HG03432 (cell line): Measurements from ENCODE around the gene TBC1D22A.

ENCODE experiments used
- ATAC-seq: cut with Tn5 transposase; IDR thresholded peaks from one replicate; pipeline ENCODE4 v1.9.1; 2021; ENCODE audit warnings: mild to moderate bottlenecking, moderate library complexity; ENCODE audit not compliant: unreplicated experiment

TBC1D22A gene

DNA sequence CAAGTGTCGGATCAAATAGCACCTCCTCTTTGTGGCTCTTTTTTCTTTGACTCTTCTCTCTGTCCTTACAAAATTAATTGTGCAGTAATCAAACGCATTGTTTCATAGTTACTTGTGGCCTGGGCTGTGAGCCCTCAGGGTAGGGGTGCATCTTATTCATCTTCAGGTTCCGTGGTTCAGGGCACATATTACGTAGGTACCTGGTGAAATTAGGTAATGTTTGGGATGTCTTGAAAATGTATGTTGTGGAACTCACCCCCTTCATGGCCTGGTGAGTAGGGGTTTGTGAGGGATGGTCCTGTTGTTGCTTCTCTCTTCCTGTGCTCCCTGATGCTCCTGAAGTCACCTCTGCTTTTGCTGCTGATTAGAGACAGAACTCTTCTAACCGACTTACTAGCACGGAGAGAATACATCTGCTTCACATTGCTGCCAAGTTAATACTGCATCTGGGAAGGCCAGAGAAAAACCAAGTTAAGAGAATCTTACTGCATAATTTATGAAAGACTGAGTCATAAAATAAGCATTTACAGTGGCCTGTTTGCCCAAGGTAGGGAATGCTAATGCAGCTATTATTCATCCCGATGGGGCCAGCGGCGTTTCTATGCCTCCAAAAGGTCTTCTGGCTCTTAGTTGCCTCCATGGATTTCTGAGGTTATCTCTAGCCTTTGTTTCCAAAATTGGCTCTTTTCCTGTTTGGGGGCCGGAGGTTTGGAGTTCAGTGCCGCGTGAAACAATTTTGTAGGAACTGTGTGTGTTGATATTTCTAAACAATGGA lies 66.9 kb downstream of the TBC1D22A start:
- no peak for ATAC-seq

DNA sequence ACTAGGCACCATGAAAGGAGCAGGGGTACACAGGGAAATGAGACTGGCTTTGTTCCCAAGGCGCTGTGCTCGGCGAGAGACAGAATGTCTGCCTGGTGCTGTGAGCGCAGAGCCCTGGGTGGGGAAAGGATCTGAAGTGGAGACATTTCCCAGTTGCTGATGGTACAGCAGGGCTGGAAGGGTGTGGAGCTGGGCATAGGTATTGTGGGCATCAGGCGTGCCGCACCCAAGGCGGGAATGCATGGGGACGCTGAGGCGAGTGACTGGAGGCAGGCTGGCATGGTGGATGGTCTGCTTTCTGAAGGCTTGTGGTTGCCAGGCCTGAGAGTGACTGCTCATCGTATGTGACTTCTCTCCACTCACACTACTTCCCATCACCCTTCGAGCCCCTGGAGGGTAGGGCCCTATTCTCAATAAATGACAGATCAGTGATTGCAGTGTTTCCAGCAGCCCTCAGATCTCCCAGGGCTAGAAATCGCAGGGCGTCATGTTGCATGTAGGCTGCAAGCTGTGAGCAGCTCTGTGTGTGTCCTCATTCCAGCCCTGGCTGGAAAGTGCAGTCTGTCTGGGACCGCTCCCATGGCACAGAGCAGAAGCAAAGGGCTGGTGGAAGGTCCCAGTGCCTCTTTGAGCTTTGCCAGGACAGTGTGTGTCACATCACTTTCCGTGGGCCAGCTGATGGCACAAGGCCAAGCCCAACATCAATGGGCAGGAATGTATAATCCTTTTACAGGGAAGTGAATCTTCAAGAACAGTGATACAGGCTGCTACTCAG lies 67.7 kb downstream of the TBC1D22A start:
- ATAC-seq = no peak

DNA sequence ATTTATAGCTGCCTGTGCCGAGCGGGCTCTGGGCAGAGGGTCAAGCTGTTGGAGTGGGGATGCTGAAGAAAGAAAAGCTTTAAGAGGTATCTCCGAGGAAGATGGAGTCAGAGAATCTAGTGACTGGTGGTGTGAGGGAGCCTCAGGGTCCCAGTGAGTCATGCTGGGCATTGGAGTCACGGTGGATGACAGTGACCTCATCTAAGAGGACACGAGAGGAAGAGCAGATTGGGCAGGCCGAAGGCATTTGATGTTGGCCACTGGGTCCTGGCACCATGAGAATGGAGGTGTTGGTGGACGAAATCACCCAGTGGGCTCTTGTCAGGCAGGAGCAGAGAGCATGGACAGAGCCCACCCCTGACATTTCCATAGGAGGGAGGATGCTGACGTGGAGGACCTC lies 68.4 kb downstream of the TBC1D22A start:
- no peak for ATAC-seq

DNA sequence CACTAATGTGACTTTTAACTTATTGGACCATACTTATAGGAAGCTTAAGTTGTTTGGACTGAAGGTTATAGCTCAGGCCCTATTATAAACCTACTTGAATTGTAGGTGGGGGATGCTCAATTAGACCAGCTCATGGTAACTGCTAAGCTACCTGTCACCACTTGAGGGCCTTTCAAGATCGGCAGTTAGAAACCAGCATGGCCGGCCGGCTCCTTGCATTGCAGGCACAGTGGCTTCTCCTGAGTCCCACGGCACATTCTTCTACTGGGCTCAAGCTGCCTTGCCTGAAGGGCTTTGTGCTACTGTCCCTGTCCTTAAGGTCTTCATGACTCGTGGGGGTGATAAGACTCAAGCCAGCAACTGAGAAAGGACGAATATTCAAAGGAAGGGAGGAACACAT lies 70.8 kb downstream of the TBC1D22A start:
- no peak for ATAC-seq

DNA sequence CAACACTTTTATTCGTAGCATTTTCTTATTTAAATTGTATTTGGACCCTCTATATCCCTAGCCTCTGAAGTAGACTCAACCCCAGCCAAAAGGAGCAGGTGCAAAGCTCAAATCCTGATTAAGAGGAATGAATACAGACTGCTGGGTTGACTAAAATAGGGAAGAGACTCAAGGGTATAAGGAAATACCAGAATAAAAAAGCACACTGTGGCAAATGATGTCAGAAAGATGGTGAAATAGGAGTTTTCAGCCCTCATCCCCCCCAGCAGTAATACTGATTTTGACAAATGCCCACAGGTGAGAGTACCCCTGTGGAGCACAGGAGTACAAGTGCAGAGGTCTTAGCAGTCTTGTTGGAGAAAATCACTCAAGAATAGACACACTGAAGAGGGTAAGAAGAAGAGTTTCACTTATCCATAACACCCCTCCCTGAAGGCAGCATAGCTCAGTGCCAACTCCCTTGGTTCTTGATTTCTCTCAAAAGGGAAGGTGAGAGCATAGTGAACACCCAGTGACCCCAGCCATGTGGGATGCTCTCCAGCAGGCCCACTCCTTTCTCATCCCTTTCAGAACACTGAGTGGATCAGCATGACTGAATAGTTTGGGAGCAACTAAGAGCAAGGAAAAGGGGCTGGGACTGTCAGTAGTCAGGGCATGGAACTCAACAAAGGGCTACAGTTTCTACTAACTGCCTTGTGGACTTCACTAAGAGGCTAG lies 71.7 kb downstream of the TBC1D22A start:
- no peak for ATAC-seq

DNA sequence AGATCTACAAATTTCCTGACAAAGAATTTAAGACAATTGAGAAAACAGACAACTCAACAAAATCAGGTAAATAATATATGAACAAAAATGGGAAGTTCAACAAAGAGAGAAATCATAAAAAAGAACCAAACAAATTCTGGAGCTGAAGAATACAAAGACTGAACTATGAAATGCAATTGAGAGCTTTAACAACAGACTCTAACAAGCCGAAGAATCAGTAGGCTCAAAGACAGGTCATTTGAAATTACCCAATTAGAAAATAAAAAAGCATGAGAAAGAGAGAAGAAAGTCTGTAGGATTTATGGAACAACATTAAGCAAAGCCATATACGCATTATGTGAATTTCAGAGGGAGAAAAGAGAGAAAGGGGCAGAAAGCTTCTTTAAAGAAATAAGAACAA lies 72.8 kb downstream of the TBC1D22A start:
- ATAC-seq = no peak

DNA sequence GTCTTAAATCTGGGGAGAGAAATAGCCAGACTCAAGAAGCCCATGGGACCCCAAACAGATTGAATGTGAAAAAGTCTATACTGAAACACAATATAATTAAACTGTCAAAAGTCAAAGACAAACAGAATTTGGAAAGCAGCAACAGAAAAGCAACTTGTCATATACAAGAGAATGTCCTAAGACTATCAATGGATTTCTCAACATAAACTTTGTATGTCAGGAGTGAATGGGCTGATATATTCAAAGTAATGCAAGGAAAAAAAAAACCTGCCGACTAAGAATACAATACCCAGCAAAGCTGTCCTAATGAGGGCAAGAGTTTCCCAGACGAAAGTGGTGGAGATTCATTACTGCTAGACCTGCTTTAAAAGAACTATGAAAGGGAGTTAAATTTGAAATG lies 73.2 kb downstream of the TBC1D22A start:
- no peak for ATAC-seq

DNA sequence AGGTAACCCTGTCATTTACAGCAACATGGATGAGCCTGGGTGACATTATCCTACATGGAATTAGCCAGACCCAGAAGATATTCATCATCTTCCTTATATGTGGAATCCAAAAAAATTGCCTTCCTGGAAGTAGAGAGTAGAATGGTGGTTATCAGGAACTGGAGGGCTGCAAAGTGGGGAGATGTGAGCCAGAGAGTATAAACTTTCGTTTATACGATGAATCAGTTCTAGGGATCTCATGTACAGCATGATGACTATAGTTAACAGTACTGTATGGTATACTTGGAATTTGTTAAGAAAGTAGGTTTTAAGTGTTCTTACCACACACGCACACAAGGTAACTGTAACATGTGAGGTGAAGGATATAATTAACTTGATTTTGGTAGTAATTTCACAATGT lies 79.1 kb downstream of the TBC1D22A start:
- no peak for ATAC-seq

DNA sequence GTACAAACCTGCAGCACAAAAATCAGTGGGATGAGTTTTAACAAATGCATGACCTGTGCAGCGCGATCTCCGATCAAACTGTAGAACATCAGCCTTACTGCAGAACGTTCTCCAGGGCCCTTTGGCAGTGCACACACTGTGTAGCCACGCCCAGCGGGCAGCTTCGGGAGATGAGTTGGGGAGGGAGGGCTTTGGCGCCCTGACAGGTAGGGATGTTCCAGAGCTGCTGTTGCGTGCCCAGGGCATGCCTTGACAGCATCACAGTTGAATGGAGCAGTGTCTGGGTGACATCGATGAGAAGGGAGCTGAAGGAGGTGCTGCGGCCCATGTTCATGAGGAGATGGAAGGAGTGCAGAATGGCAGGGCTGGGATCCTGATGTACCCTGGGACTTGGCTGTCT lies 80.2 kb downstream of the TBC1D22A start:
- no peak for ATAC-seq

DNA sequence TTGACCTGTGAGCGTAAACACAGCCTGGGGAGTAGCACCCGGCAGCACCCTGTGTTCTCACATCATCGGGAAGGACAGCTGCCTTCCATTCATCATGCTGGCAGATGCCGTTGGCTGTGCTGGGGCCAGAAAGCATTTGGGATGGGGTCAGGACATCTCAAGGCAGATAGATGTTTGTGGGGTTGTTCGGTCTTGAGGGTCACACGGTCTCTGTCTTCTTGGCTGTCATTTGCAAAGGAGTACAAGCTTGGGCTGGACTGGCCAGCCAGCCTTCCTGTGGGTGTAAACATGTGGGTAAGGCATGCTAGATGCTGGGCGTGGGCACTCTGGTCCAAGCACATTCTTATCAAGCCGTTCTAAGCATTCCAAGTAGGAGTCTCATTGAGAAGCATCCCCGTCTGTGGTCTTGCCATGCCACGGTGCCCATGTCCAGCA lies 81.4 kb downstream of the TBC1D22A start:
- no peak for ATAC-seq

DNA sequence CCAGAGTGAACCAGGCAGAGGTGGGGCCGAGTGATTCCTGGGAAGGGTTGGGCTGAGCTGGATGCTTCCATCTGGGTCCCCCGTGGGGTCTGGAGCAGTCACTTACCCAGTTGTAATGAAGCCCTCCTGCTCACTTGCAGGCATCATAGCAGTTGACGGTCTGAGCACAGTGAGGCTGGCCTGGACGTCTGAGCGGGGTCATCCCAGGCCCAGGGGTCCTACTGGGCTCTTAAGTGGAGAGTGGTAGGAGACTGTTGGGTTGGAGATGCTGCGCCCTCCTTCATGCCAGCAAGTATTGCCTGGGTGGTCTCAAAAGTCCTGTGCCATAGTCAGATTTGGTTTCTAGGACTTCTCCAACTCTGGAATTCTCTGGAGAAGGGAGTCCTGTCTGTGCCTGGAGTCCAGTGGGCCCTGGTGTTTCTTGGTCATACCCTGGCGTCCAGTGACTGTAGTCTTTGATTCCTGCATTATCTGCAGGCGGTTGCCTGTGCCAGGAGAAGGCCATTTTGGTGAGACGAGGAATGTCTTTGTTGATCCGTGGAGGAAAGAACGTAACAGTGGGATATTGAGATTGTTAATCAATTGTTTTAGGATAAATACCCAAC lies 82.3 kb downstream of the TBC1D22A start:
- ATAC-seq = no peak

DNA sequence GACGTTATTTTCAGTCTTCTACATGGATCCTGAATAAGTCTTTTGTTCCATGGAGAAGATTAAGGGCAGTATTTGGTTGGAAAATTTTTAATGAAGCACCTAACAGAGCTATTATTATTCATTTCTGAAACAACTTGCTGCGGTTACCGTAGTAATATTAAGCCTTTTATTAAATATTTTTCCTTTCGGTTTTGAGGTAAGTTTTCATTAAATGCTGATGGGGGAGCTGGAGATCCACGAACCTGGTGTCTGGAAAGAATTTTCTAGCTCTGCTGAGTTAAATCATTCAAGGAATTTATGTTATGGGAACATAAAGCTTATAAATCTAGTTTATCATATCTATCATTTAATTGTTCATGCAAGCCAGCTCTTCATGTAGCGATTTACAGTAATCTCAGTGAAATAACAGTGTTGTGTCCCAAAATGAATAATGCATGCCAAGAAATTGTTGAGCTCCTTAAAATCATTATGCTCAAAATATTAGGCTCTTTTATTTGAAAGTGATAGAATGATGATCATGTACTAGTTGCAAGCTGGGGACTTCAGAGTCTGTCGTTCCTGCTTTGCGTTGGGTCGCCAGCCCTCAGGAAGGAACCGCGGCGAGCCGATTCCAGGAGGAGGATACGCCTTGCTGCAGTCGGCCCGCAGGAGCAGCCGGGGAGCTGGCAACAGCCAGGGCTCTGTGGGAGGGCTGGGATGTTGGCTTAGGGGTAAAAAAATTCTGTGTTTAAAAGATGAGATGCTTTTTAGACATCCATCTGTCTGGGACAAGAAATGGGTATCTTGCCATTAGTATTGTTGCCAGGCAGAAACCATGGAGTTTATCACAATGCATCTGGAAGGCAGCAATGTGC lies 83.1 kb downstream of the TBC1D22A start:
- no peak for ATAC-seq

DNA sequence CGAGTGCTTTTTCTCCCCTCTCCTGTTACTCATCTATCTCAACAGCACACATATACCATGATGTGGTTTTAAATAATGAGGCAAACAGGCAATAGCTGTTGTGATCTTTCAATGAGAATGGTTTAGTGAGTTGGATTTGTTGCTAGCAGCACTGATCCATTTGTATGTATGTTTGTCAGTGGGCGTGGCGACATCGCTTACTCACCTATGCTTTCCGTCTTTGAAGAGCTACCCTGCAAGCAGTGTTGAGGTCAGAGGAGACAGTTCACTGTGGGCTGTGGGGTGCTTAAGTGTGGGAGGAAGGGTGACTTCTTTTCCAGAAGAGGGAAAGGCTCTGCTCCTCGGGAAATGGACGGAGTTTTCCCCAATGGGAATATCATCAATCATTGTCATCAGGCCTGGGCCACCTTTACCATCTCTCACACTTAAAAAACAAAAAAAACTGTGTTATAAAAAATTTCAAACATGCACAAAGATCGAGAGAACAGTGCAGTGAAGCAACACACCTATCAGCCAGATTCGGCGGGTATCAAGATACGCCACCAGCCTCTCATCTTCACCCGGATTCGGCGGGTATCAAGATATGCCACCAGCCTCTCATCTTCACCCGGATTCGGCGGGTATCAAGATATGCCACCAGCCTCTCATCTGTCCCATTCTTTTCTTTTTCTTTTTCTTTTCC lies 83.8 kb downstream of the TBC1D22A start:
- no peak for ATAC-seq

DNA sequence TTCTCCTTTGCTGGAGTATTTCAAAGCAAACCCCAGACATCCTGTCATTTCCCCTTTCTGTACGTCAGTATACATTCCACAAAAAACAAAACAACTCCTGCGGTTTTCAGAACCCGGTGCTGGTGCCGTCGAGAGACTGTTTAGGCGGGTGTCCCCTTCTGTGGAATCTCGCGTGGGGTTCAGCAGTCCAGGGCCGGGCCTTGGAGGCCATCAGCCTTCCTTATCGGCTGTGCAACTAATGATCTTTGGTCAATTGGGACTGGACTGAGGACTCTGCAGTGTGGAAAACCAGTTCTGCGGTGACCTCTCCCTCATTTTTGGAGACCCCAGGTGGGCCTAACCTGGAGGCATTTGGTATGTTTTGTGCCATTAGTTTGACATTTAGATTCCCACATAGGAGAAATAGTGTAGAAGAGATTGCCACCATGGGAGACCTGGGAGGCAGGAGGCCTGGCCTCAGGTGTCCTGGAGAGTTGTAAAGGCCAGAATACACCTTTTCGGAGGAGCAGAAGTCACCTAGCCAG lies 84.4 kb downstream of the TBC1D22A start:
- ATAC-seq = no peak

DNA sequence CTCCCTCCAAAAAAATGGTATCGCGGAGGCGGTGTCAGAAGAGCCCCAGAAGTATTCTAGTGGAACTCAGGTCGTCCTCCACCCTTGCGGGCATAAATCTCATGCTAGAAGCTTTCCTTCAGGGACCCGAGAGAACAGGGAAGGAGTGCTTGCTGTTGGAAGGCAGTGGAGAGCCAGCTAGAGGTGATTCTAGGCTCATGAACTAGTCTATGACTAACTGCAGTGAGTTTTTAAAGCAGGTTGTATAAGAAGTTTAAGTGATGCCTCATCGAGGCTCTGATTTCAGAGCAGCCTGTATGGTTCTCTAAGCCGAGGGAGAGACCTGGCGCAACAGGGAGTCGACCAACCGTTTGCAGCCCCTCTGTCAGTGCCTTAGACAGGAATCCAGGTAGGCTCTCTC lies 85.7 kb downstream of the TBC1D22A start:
- no peak for ATAC-seq

DNA sequence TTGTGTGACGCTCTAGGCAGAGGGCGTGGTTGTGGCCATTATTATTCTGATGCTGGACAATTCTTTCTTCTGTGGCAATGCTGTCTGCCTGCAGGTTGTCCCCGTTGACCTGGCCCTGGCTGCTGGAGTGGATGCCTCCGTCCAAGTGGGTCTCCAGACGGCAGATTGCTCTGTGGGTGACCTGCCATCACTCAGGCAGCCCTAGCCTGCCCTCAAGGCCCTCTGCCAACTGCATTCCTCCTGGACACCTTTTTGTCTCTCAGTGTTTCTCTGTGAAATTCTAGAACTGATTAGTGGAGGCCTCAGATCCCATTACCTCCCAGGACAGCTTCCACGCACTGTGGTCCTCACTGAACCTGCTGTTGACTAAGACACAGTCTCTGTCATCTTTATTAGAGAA lies 86.7 kb downstream of the TBC1D22A start:
- ATAC-seq = no peak

DNA sequence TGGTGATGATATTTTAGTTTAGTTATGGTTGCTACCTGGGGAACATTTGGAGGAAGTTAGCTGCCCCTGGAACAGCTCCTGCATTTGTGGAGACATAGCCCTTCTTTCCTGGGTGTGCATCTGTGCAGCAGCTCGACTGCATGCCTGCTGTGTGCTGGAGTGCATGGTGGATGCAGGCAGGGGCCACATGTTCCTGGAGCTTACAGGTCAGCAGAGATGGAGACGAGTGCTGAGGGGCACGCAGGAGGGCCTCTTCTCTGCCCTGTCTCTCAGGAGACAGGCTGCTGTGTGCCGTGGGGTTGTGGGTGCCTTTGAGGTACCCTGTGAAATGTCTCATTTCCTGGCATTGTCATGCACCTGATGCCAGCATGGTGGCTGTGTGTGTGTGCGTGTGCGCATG lies 87.5 kb downstream of the TBC1D22A start:
- ATAC-seq = no peak

DNA sequence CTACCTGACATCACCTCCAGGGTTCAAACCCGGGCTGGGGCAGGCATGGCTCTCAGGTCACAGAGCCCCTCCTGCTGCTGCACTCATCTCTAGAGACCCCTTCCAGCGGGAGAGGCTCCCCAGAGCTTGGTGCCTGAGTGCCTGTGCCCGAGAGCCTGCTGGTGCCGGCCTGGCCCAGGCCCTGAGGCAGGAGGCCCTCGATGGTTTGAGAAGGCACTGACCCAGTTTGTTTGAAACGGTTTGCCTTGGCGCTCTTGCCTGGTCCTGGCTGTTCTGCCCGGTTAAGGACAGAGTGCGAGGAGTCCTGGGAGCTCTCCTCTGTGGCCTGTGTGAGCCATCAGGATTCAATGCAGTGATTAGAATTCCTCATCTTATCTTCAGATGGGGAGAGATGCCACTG lies 88.9 kb downstream of the TBC1D22A start:
- no peak for ATAC-seq

DNA sequence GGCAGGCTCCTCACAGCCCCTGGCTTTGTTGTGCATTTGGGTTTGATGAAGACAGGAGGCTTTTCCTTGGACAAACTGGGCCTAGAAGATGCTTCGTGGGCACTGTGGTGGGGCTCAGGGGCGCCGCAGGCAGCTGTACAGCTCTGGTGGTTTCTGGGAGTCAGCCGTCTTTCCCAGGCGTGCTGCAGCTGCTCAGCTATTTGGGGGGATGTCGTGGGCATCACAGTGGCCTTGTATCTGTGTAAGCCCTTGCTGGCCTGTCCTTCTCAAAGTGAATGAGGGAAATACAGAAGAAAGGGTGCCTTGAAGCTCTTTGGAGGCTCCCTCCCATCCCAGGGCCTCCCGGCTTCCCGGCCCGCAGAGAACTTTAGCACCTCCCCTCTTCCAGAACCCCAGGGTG lies 89.5 kb downstream of the TBC1D22A start:
- no peak for ATAC-seq

DNA sequence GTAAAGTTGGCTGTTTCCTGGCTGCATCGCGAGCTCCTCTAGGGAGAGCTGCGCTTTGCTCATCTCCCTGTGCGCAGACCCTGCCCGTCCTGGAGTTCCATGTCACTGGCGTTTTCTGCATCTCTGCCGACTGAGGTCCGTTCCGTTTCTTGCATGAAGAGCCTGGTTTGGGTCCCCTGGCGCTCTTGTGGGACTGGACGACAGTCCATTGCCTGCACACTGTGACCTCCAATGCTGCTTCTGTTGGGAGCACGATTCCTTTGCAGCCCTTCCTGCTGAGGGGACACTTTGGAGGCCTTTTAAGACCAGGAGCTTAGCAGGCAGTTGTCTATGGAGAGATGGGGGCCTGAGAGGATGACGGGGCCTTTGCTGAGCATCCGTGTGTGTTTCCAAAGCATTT lies 90.3 kb downstream of the TBC1D22A start:
- ATAC-seq = no peak
